HCT116 (cell line): ENCODE measurements around the gene SYNRG. TPM values are rescaled to one million over a fixed set of nuclear protein-coding genes. Genes with fewer than 3 reads are reported as not detected.
A peak's percentile ranks its signal among the peaks of the same experiment; 100 is the strongest.

Experiments
- ATAC-seq: fragments of 200-7000 bp; cut with Tn5 transposase; 2 replicates; pipeline ENCODE4 v1.9.1; 2020; ENCODE audit warnings: mild to moderate bottlenecking, moderate library complexity
- BruUV-seq: library from RNA; stranded (reverse); fragments of 400-500 nt; replicated peaks from 2 replicates; lab custom pipeline; 2021; lab: Mats Ljungman, UMichigan
- CTCF ChIA-PET: fragments of 300-600 bp; sonication (Branson Sonifier 250); formaldehyde crosslinking; loops from one replicate; lab custom pipeline; 2021; ENCODE audit warnings: antibody characterized with exemption; lab: Charles Lee
- POLR2A ChIA-PET: fragments of 300-600, 350-600 bp; sonication (Branson Sonifier 250); formaldehyde crosslinking; loops from one replicate; lab custom pipeline; 2021; ENCODE audit warnings: antibody characterized with exemption; lab: Charles Lee
- RAD21 ChIA-PET, 2 experiments: fragments of 300-600 bp; sonication (Branson Sonifier 250); formaldehyde crosslinking; loops; one replicate each; lab custom pipeline; 2023; ENCODE audit warnings: low total read pairs in 2 of 2; ENCODE audit not compliant: uncharacterized antibody in 2 of 2, unreplicated experiment in 2 of 2, low non-redundant PET in 1 of 2; lab: Charles Lee
- DNase-seq: peaks from one replicate; pipeline ENCODE4 v3.0.0-alpha.2; 2010; ENCODE audit warnings: low read depth, low spot score
- H2AFZ ChIP-seq: fragments of 200-600 bp; shearing (Covaris generic), sonication (generic); 2 replicates; pipeline ENCODE4 v1.6.1; 2017; ENCODE audit warnings: low read depth, mixed run types, mixed read lengths, antibody characterized with exemption, low read length; ENCODE audit not compliant: poor library complexity, severe bottlenecking
- H3K27ac ChIP-seq: 2 replicates; pipeline ENCODE4 v1.5.1; 2012; ENCODE audit warnings: low read depth, low read length
- H3K27me3 ChIP-seq: fragments of 200-600 bp; sonication (generic); 2 replicates; pipeline ENCODE4 v1.6.1; 2016; ENCODE audit warnings: mixed run types, low read length, mixed read lengths; ENCODE audit not compliant: insufficient read depth
- H3K36me3 ChIP-seq, 2 experiments: fragments of 200-500 bp in 1 of 2; fragments of 200-600 bp in 1 of 2; sonication (Bioruptor generic) in 1 of 2; sonication (generic) in 1 of 2; 2 replicates each; pipeline versions ENCODE4 v1.5.1 to v1.6.1; 2014 to 2016; ENCODE audit warnings: low read length in 2 of 2, inconsistent platforms in 1 of 2, mixed read lengths in 1 of 2, mixed run types in 1 of 2; ENCODE audit not compliant: insufficient read depth in 2 of 2, control insufficient read depth in 1 of 2
- H3K4me1 ChIP-seq, 2 experiments: fragments of 200-600 bp in 1 of 2; sonication (generic) in 1 of 2; 2 replicates each; pipeline versions ENCODE4 v1.5.1 to v1.6.1; 2012 to 2017; ENCODE audit warnings: low read length in 2 of 2, inconsistent platforms in 1 of 2, mild to moderate bottlenecking in 1 of 2, mixed read lengths in 1 of 2, mixed run types in 1 of 2, moderate library complexity in 1 of 2; ENCODE audit not compliant: insufficient read depth in 2 of 2, control insufficient read depth in 1 of 2
- H3K4me2 ChIP-seq: fragments of 200-600 bp; sonication (generic); 2 replicates; pipeline ENCODE4 v1.6.1; 2017; ENCODE audit warnings: mixed run types, low read length, mixed read lengths
- H3K4me3 ChIP-seq, 2 experiments: fragments of 200-600 bp in 1 of 2; sonication (generic) in 1 of 2; replicated peaks in 1 of 2; 2 replicates each; pipeline ENCODE4 v1.5.1; 2011 to 2016; ENCODE audit warnings: low read length in 2 of 2, control low read depth in 1 of 2, low read depth in 1 of 2, mild to moderate bottlenecking in 1 of 2, mixed read lengths in 1 of 2, mixed run types in 1 of 2
- H3K79me2 ChIP-seq: fragments of 200-600 bp; sonication (generic); 2 replicates; pipeline ENCODE4 v1.6.1; 2017; ENCODE audit warnings: mild to moderate bottlenecking, mixed run types, low read length, moderate library complexity, mixed read lengths; ENCODE audit not compliant: insufficient read depth
- H3K9ac ChIP-seq: fragments of 200-600 bp; sonication (generic); 2 replicates; pipeline ENCODE4 v1.6.1; 2016; ENCODE audit warnings: low read length, mixed read lengths
- H3K9me2 ChIP-seq: fragments of 200-600 bp; sonication (generic), shearing (Covaris generic); 2 replicates; pipeline ENCODE4 v1.6.1; 2017; ENCODE audit warnings: mixed run types, mild to moderate bottlenecking, moderate library complexity; ENCODE audit not compliant: insufficient read depth
- H3K9me3 ChIP-seq, 2 experiments: fragments of 200-500 bp in 1 of 2; fragments of 200-600 bp in 1 of 2; sonication (Bioruptor generic) in 1 of 2; sonication (generic) in 1 of 2; 2 replicates each; pipeline ENCODE4 v1.6.1; 2014 to 2017; ENCODE audit warnings: low read length in 2 of 2, mixed read lengths in 2 of 2, inconsistent platforms in 1 of 2, low read depth in 1 of 2, mild to moderate bottlenecking in 1 of 2, mixed run types in 1 of 2, moderate library complexity in 1 of 2; ENCODE audit not compliant: control insufficient read depth in 1 of 2, insufficient read depth in 1 of 2
- H4K20me1 ChIP-seq: fragments of 200-600 bp; sonication (generic), shearing (Covaris generic); 2 replicates; pipeline ENCODE4 v1.6.1; 2017; ENCODE audit warnings: mixed run types, mild to moderate bottlenecking, moderate library complexity; ENCODE audit not compliant: insufficient read depth
- ATF3 ChIP-seq: IDR thresholded peaks from 2 replicates; pipeline ENCODE4 v1.6.1; 2012
- FOSL1 ChIP-seq: IDR thresholded peaks from 2 replicates; pipeline ENCODE4 v1.6.1; 2012; ENCODE audit warnings: low read depth
- MAX ChIP-seq: IDR thresholded peaks from 2 replicates; pipeline ENCODE4 v1.6.1; 2012
- RAD21 ChIP-seq: IDR thresholded peaks from 2 replicates; pipeline ENCODE4 v1.6.1; 2012; ENCODE audit warnings: low read depth, mild to moderate bottlenecking
- SRF ChIP-seq: IDR thresholded peaks from 2 replicates; pipeline ENCODE4 v1.6.1; 2012; ENCODE audit warnings: low read depth
- ZNF274 ChIP-seq: fragments of 200-500 bp; sonication (Bioruptor generic); IDR thresholded peaks from 2 replicates; pipeline ENCODE4 v1.6.1; 2014; ENCODE audit warnings: mild to moderate bottlenecking, low read depth, low read length, inconsistent platforms
- intact Hi-C: fragments of 100-400 bp; cut with micrococcal nuclease; formaldehyde crosslinking; loops from 2 replicates; pipeline ENCODE4 v1.10.0; 2022
- total RNA-seq: library from RNA; stranded (reverse); gene quantifications from one replicate; pipeline ENCODE4 v1.2.1, GENCODE V29; 2021; ENCODE audit not compliant: unreplicated experiment

The SYNRG gene
- total RNA-seq, 1 experiment from 2014 or later, result 23.8 TPM

GRCh38 chr17:37642681-37643080, 33.5 kb upstream of the SYNRG start:
- no peak overlapping the region for H2AFZ ChIP-seq
- TSS peak; percentile 73 for BruUV-seq

GRCh38 chr17:37640015-37640414, 30.8 kb upstream of the SYNRG start:
- POLR2A ChIA-PET, result no interaction called here
- ATAC-seq (no peak), DNase-seq (no peak)
- Histone ChIP-seq H2AFZ (no peak overlapping the region), H3K4me1 (peaks cover 5 to 12% of the 10 kb centered on the region in 2 experiments; a peak in 3 of 4 replicates), H3K9ac (no peak overlapping the region), H3K36me3 (peaks cover 13 to 15% of the 10 kb centered on the region in 2 experiments; a peak in 3 of 4 replicates), H3K4me3 (no peak overlapping the region), H4K20me1 (no peaks in the 10 kb centered on the region), H3K79me2 (peaks cover 65% of the 10 kb centered on the region), H3K27me3 (no peaks in the 10 kb centered on the region), H3K4me2 (no peak overlapping the region), H3K9me2 (no peaks in the 10 kb centered on the region), H3K9me3 (no peaks in the 10 kb centered on the region), H3K27ac (no peak overlapping the region)
- TSS peak; percentile 8 for BruUV-seq
- intact Hi-C loops, result no loop called here
- CTCF ChIA-PET, result no interaction called here
- RAD21 ChIA-PET, result no interaction called here
- TF ChIP-seq SRF (no peak), FOSL1 (no peak), RAD21 (no peak)

More at GRCh38 chr17:37642681-37643080, 33.5 kb upstream of the SYNRG start:
- TF ChIP-seq ATF3 (no peak), MAX (peak; percentile 6; the same call in 1 of the 2 replicates), ZNF274 (no peak)
- ATAC-seq, result peak; percentile 58
- Histone ChIP-seq H3K79me2 (peaks cover 53% of the 10 kb centered on the region), H3K4me3 (peak overlapping the region; percentile 69 to 90), H3K36me3 (peaks cover 10% of the 10 kb centered on the region in 2 experiments; a peak in 3 of 4 replicates), H3K27ac (peak overlapping the region; percentile 48), H3K4me2 (peak overlapping the region; percentile 74), H3K9me2 (no peaks in the 10 kb centered on the region), H3K27me3 (peaks cover 10% of the 10 kb centered on the region; the same call in 1 of the 2 replicates), H3K9me3 (no peaks in the 10 kb centered on the region), H3K9ac (peak overlapping the region; percentile 80), H4K20me1 (no peaks in the 10 kb centered on the region), H3K4me1 (peaks cover 5 to 12% of the 10 kb centered on the region in 2 experiments; a peak in 3 of 4 replicates)
- CTCF ChIA-PET, result no interaction called here
- intact Hi-C loops, result no loop called here
- RAD21 ChIA-PET, result no interaction called here
- POLR2A ChIA-PET, result interaction anchor here (2.0 kb wide), 1 partner anchor 34 kb away, joined by 6 read pairs; the partner anchor contains the start of gene SYNRG
- DNase-seq, result no peak
